Spleen (tissue), 13 donors: ENCODE measurements around the gene KATNAL1. TPM values are rescaled to one million over a fixed set of nuclear protein-coding genes. Genes with fewer than 3 reads are reported as not detected.

Source experiments
- DNase-seq: peaks from one replicate; pipeline ENCODE4 v3.0.0-alpha.2; 2020
- H3K27ac ChIP-seq, 8 donors: fragments of 200-600 bp; sonication (generic) in 7 of 8; 1 replicate in 4 of 8; 2 replicates in 4 of 8; pipeline versions ENCODE4 v1.5.0 to v1.8.0; 2016 to 2021; ENCODE audit warnings: inconsistent platforms in 4 of 8, mild to moderate bottlenecking in 4 of 8, moderate library complexity in 1 of 8
- H3K27me3 ChIP-seq, 7 donors: fragments of 200-600 bp; sonication (generic) in 6 of 7; replicated peaks in 1 of 7; 1 replicate in 4 of 7; 2 replicates in 3 of 7; pipeline versions ENCODE4 v1.5.0 to v1.8.0; 2016 to 2021; ENCODE audit warnings: inconsistent platforms in 3 of 7, mild to moderate bottlenecking in 1 of 7
- H3K36me3 ChIP-seq, 6 donors: fragments of 200-600 bp; sonication (generic) in 5 of 6; 1 replicate in 4 of 6; 2 replicates in 2 of 6; pipeline versions ENCODE4 v1.5.0 to v1.8.0; 2016 to 2021; ENCODE audit warnings: inconsistent platforms in 2 of 6
- H3K4me1 ChIP-seq, 6 donors: fragments of 200-600 bp; sonication (generic) in 5 of 6; 1 replicate in 3 of 6; 2 replicates in 3 of 6; pipeline versions ENCODE4 v1.5.0 to v1.8.0; 2016 to 2021; ENCODE audit warnings: inconsistent platforms in 3 of 6
- H3K4me3 ChIP-seq, 8 donors: fragments of 200-600 bp; sonication (generic) in 7 of 8; 1 replicate in 4 of 8; 2 replicates in 4 of 8; pipeline versions ENCODE4 v1.5.0 to v1.8.0; 2016 to 2021; ENCODE audit warnings: inconsistent platforms in 4 of 8, mild to moderate bottlenecking in 4 of 8, moderate library complexity in 2 of 8
- H3K9me3 ChIP-seq, 8 donors: fragments of 200-600 bp; sonication (generic) in 7 of 8; 1 replicate in 4 of 8; 2 replicates in 4 of 8; pipeline versions ENCODE4 v1.5.0 to v1.8.0; 2016 to 2021; ENCODE audit warnings: inconsistent platforms in 4 of 8
- POLR2A ChIP-seq, 3 donors: fragments of 450-650 bp; IDR thresholded peaks; one replicate each; pipeline ENCODE4 v1.5.1; 2017; ENCODE audit warnings: antibody characterized with exemption in 3 of 3, mild to moderate bottlenecking in 1 of 3
- POLR2AphosphoS5 ChIP-seq, 3 donors: sonication (generic); formaldehyde crosslinking; IDR thresholded peaks; one replicate each; pipeline ENCODE4 v1.5.1; 2017; ENCODE audit warnings: antibody characterized with exemption in 3 of 3
- WGBS, 5 donors: extraction: QIAGEN DNeasy Blood & Tissue Kit in 3 of 5; methylation state at CpG; one replicate each; pipeline versions ENCODE4 v1.1.5 to v1.1.7; 2013 to 2018; 5-methylcytosine and 5-hydroxymethylcytosine counted together
- intact Hi-C: fragments of 100-400 bp; cut with DNase I; formaldehyde crosslinking; loops from one replicate; pipeline ENCODE4 v1.15.0; 2023; ENCODE audit warnings: low total_unique reads
- long read RNA-seq, 2 donors: transcript quantifications; one replicate each; lab custom pipeline, GENCODE V29; 2026
- polyA plus RNA-seq, 3 donors: library from polyadenylated mRNA; stranded (reverse); fragments of 200-250 nt; gene quantifications; one replicate each; pipeline ENCODE4 v1.2.1, GENCODE V29; 2013
- total RNA-seq, 7 donors: library from RNA; depleted of rRNA in 3 of 7; stranded (reverse); fragments of >200 nt in 3 of 7; fragmentation: NEBNext Ultra II Directional in 4 of 7; extraction: Animal tissue kit (Norgen Biotek cat#: 25700) in 4 of 7; gene quantifications; one replicate each; pipeline versions ENCODE4 v1.1.0 to v1.2.1, GENCODE V29; 2016 to 2021
- TF ChIP-seq, protein P1 (sequence below), 11 experiments: fragments of 200-600 bp in 7 of 11; fragments of 450-650 bp in 4 of 11; sonication (generic) in 4 of 11; IDR thresholded peaks in 8 of 11; conservative IDR thresholded peaks in 3 of 11; 1 replicate in 7 of 11; 2 replicates in 4 of 11; pipeline versions ENCODE4 v1.4.0 to v1.8.0; 2016 to 2021; ENCODE audit warnings: antibody characterized with exemption in 11 of 11, inconsistent platforms in 4 of 11, mild to moderate bottlenecking in 1 of 11
- donor health status: healthy with polysubstance abuse.
- donor health status: DM: no; HTN: no; CAD: no; lungs with moderate emphysema.
- donor health status: DM: no; HTN: no; CAD: no.
- donor health status: Bipolar disorder and iron deficiency.
- donor health status: healthy.
- donor health status: DM: no; HTN: no; CAD: no.
- donor health status: DM: yes; HTN: yes; CAD: no.

The KATNAL1 gene
- total RNA-seq (10 to 100 TPM in 5 of 7 donors, 1 to 10 TPM in 2; 7.1 to 17.6 (median 11.1) TPM), polyA plus RNA-seq (1 to 10 TPM in 2 of 3 donors, under 1 TPM in 1; 0.78 to 2.0 (median 1.9) TPM)
- long read RNA-seq, donor 1, full-length matches to known transcripts, result 3 of 3 reads
- long read RNA-seq, donor 1, partial matches to known transcripts, result 0 of 3 reads
- long read RNA-seq, donor 1, other reads (novel, unspliced or antisense), result 0 of 3 reads
- long read RNA-seq, donor 2, full-length matches to known transcripts, result 2 of 2 reads
- long read RNA-seq, donor 2, partial matches to known transcripts, result 0 of 2 reads
- long read RNA-seq, donor 2, other reads (novel, unspliced or antisense), result 0 of 2 reads

DNA sequence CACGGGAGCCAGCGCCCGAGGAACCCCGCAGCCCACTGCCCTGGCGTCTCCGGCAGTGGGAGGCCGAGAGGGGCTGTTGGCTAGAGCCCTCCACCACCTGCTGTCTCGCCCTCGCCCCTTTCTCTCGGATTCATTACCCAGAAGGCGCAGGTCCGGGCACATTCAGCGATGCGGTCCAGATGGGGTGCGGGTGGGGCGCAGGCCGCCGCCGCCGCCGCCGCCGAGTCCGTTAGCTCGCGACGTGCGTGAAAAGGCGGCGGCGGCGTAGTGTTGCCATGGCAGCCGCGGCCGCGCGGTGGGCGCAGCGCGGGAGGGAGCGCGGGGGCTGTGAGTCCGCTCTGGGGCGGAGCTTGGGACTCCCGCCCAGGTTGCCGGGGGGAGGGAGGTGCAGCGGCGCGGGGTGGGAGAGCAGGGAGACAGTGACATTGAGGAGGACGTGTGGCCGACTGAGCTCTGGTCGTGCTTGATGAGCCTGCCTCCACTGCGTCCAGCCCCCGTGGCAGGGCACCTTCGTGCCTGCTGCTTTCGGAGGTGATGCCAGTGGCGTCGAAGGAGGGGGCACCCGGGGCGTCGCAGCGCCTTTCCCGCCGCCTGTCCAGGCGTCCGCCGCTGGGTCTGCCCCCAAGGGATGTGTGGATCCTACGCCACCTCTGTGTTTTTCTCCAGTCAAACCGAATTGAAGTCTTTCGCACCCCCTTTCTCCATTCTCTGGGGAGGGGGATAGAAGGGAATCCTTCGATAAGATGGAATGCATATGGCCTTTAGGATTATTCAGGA lies at the start of gene KATNAL1:
TSS of gene KATNAL1 (minus strand) at position 358 of the 777 bp plus-strand sequence. CDS start 23,774 bp downstream, outside the sequence.
- Histone ChIP-seq H3K4me3 (peak within 1 kb of the TSS; percentile 92 to 99 (median 97)), H3K9me3 (no peaks in the 10 kb centered on the region), H3K4me1 (peaks cover 10 to 68% (median 43%) of the 10 kb centered on the region in 6 donors), H3K36me3 (no peaks in the 10 kb centered on the region), H3K27me3 (no peaks in the 10 kb centered on the region), H3K27ac (peak within 1 kb of the TSS; percentile 77 to 94 (median 92))
- TF ChIP-seq, protein P1, sequence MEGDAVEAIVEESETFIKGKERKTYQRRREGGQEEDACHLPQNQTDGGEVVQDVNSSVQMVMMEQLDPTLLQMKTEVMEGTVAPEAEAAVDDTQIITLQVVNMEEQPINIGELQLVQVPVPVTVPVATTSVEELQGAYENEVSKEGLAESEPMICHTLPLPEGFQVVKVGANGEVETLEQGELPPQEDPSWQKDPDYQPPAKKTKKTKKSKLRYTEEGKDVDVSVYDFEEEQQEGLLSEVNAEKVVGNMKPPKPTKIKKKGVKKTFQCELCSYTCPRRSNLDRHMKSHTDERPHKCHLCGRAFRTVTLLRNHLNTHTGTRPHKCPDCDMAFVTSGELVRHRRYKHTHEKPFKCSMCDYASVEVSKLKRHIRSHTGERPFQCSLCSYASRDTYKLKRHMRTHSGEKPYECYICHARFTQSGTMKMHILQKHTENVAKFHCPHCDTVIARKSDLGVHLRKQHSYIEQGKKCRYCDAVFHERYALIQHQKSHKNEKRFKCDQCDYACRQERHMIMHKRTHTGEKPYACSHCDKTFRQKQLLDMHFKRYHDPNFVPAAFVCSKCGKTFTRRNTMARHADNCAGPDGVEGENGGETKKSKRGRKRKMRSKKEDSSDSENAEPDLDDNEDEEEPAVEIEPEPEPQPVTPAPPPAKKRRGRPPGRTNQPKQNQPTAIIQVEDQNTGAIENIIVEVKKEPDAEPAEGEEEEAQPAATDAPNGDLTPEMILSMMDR (IDR thresholded peaks at IDR 0.05 in 8 of 11, conservative IDR thresholded peaks at IDR 0.05 in 3 of 11), result peak in 1 of 11 experiments; percentile 8
- peak; percentile 46 to 82 (median 78) for TF ChIP-seq POLR2AphosphoS5 (IDR thresholded peaks at IDR 0.05)
- TF ChIP-seq POLR2A (IDR thresholded peaks at IDR 0.05), result no peak
- WGBS, 5 donors, result 0 to 1% (median 1%) methylated on average over 40 to 71 of the region's 71 CpGs
- peak; percentile 93 for DNase-seq
- intact Hi-C loops, result no loop called here

DNA sequence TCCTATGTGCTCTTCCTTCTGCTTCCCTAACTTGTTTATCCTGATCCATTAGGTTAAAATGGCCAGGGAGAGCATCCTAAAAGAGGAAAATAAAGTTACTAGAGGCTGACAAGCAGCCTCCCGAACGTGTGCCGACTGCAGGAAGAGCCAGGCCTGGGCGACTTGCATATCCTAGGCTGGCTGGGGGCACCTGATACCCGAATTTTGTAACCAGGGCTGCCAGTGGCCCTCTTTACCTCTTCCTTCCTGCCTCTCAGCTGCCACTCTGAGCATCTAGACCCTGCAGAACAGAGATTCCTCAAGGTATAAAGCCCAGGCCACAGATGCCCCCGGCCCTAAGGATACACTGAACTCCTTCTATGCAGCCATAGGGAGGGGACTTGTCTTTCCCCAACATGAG lies 48.5 kb upstream of the KATNAL1 start:
- no peak for TF ChIP-seq POLR2AphosphoS5 (IDR thresholded peaks at IDR 0.05)
- TF ChIP-seq POLR2A (IDR thresholded peaks at IDR 0.05), result no peak
- Histone ChIP-seq H3K4me1 (peaks cover 6 to 24% (median 14%) of the 10 kb centered on the region in 6 donors), H3K27ac (no peak overlapping the region), H3K9me3 (peaks cover 0 to 17% (median 14%) of the 10 kb centered on the region in 8 donors), H3K36me3 (peaks cover 0 to 32% (median 0%) of the 10 kb centered on the region in 6 donors), H3K4me3 (no peak overlapping the region), H3K27me3 (no peaks in the 10 kb centered on the region)
- intact Hi-C loops, result loop anchor here (10.0 kb wide), 1 partner anchor 99 kb away; no protein-coding TSS in a partner anchor
- DNase-seq, result no peak
- WGBS, 5 donors, result 32 to 64% (median 51%) methylated on average over 6 of the region's 6 CpGs

DNA sequence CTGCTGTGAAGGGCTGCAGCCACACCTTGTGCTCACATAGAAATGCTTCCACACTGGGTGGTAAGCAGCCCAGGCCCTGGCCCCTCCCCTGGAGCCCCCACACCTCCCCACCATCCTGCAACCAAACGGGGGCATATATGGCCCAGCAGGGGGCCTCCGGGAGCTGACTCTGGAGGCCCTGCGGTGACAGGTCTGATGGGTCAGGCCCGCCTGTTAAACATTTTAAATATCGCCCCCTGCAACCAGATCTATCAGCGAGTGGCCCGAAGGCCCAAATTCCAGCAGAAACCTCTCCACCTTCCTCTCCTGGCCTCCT lies 48.0 kb upstream of the KATNAL1 start:
- DNase-seq, result peak; percentile 90
- H3K9me3 ChIP-seq, result peaks cover 0 to 17% (median 14%) of the 10 kb centered on the region in 8 donors
- H3K4me3 ChIP-seq, result no peak overlapping the region
- H3K27ac ChIP-seq, result no peak overlapping the region
- TF ChIP-seq POLR2A (IDR thresholded peaks at IDR 0.05) (no peak), POLR2AphosphoS5 (IDR thresholded peaks at IDR 0.05) (peak in 2 of 3 donors; percentile 5 to 23)
- TF ChIP-seq, protein P1 (IDR thresholded peaks at IDR 0.05 in 8 of 11, conservative IDR thresholded peaks at IDR 0.05 in 3 of 11), result peak in 10 of 11 experiments; percentile 23 to 73 (median 63)
- H3K36me3 ChIP-seq, result peaks cover 0 to 29% (median 0%) of the 10 kb centered on the region in 6 donors
- 24 to 39% (median 28%) methylated on average over 6 to 7 of the region's 7 CpGs for WGBS, 5 donors
- H3K27me3 ChIP-seq, result no peaks in the 10 kb centered on the region
- peaks cover 6 to 24% (median 14%) of the 10 kb centered on the region in 6 donors for H3K4me1 ChIP-seq
- intact Hi-C loops, result loop anchor here (10.0 kb wide), 1 partner anchor 99 kb away; no protein-coding TSS in a partner anchor

DNA sequence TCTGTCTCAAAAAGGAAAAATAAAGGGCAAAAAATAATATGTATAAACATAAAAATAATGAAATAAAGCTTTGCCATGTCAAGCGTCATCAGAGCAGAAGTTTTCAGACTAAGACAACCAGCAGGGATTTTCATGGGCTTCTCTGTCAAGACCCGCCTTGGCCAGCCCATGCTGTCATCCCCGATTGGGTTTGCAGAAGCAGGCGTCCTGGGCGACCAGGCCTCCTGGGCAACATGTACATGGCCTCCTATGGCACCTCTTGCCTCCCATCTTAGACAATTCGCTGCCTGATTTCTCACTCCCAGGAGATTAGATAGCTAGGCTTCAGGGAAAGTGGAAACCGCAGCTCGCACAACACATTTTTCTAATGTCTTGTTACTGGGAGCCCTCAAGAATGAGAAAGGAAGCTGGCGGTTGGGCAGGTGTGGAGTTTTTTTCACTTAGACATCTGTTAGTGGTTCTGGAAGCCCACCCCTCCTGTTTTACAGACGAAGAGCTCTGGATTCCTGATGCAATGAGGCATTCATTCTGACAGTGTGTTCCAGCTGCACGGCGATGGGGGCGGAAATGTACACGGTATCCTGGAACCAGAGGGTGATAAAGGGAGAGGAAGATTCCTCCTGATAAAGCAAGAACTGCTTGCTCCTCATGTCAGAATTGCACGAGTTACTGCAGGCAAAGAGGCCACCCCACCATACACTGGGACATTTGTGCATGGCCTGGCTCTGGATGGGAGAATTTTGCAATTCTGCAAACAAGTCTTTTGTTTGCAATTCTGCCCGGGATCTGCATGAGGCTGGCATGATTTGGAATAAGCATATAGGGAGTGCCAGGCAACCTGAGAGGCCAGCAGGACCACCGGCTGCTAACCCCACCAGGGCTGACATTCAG lies 47.4 kb upstream of the KATNAL1 start:
- H3K36me3 ChIP-seq, result peaks cover 0 to 29% (median 0%) of the 10 kb centered on the region in 6 donors
- peaks cover 0 to 17% (median 14%) of the 10 kb centered on the region in 8 donors for H3K9me3 ChIP-seq
- DNase-seq, result peak; percentile 79
- peaks cover 6 to 24% (median 14%) of the 10 kb centered on the region in 6 donors for H3K4me1 ChIP-seq
- no peak overlapping the region for H3K27ac ChIP-seq
- no peaks in the 10 kb centered on the region for H3K27me3 ChIP-seq
- intact Hi-C loops, result loop anchor here (10.0 kb wide), 1 partner anchor 100 kb away; no protein-coding TSS in a partner anchor
- H3K4me3 ChIP-seq, result no peak overlapping the region
- WGBS, 5 donors, result 55 to 79% (median 73%) methylated on average over 16 to 17 of the region's 17 CpGs
- no peak for TF ChIP-seq POLR2AphosphoS5 (IDR thresholded peaks at IDR 0.05)
- no peak for TF ChIP-seq POLR2A (IDR thresholded peaks at IDR 0.05)
- TF ChIP-seq, protein P1 (IDR thresholded peaks at IDR 0.05 in 8 of 11, conservative IDR thresholded peaks at IDR 0.05 in 3 of 11), result no peak
